NCI-H524 (cell line): Measurements from ENCODE around the gene MEAF6.
A peak's percentile ranks its signal among the peaks of the same experiment; 100 is the strongest.

Experiments used
- DNase-seq, 2 experiments: peaks; one replicate each; lab custom pipeline; 2025; lab: John Stamatoyannopoulos, UW

MEAF6 gene

DNA sequence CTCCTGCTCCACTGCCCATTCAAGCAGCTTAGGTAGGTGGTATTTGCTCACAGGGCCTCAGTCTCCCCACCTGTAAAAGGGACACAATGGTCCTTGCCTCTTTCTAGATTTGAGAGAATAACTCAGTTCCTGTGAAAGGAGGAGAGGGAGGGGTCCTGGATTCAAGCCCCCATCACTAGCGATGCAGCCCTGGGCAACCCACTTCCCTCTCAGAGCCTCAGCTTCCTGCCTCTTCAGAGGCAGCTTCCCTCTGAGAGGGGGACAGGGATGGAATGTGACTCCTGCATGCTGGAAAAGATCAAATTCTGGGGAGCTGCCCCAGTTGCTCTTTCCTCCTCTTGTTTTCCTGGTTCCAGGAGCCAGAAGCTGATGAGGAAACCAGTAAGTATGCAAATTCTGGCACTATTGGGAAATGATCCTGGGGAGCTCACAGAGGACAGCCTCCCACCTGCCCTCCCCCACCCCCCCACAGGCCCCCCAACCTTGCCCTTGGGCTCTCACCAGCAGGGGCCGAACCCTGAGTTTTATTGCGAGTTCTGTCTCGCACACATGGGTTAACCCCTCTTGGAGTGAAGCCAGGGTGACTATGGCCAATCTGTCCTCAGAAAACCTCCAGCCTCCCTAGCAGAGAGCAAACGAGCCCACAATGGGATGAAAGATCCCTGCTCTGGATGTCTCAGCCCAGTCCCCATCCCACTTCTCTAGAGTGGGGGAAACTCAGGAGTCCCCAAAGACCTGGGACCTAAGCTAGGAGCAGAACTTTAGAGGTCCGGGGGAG is 28.5 kb downstream of the MEAF6 start:
- DNase-seq: peak; percentile 71 to 79

- no peak for DNase-seq
These were observed 30.1 kb downstream of the MEAF6 start for GRCh38 chr1:37484325-37485051.

GRCh38 chr1:37483785-37484184 is 30.8 kb downstream of the MEAF6 start:
- no peak for DNase-seq

DNA sequence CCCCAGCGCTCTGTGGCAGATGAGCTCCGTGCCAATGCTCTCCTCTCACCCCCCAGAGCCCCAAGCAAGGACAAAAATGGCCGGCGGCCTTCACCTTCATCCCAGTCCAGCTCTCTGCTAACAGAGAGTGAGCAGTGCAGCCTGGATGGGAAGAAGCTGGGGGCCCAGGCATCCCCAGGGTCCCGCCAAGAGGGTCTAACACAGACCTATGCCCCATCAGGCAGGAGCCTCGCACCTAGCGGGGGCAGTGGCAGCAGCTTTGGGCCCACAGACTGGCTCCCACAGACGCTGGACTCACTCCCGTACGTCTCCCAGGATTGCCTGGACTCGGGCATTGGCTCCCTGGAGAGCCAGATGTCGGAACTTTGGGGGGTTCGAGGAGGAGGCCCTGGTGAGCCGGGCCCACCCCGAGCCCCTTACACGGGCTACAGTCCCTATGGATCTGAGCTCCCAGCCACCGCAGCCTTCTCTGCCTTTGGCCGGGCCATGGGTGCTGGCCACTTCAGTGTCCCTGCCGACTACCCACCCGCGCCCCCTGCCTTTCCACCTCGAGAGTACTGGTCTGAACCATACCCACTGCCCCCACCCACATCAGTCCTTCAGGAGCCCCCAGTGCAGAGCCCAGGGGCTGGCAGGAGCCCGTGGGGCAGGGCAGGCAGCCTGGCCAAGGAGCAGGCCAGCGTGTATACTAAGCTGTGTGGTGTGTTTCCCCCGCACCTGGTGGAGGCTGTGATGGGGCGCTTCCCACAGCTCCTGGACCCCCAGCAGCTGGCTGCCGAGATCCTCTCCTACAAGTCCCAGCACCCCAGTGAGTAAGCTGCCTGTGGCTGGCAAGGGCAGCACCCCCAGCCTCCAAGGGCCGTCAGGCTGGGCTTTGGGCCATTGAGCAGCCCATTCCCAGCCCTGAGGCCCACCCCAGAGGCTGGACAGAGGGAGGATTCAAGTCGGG is 31.5 kb downstream of the MEAF6 start:
- no peak for DNase-seq

GRCh38 chr1:37482004-37482785 is 32.4 kb downstream of the MEAF6 start:
- no peak for DNase-seq

DNA sequence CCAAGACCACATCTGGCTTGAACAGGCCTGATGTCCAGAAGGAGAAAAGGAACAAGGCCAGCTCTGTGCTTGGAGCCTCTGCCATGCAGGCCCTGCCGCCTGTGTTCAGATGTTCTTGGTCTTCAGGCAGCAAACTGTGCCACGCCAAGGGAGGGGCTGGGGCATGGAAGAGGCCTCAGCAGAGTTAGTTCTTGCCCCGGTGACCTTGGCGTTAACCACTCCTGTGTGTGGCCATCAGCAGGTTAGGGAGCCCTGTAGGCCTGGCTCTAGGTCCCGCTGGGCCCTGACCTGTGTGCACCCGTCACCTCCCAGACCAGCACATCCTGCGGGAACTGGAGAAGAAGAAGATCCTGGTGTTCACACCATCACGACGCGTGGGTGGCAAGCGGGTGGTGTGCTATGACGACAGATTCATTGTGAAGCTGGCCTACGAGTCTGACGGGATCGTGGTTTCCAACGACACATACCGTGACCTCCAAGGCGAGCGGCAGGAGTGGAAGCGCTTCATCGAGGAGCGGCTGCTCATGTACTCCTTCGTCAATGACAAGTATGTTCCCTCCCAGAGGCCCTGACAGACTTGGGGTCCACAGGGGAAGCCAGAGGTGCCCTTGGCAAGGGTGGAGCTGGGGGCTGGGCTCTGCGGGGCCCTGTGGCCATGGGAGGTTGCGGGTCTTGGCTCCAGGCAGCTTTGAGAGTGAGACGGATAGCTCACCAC is 33.1 kb downstream of the MEAF6 start:
- DNase-seq: no peak

GRCh38 chr1:37480581-37481288 is 33.8 kb downstream of the MEAF6 start:
- no peak for DNase-seq

GRCh38 chr1:37480125-37480466 is 34.5 kb downstream of the MEAF6 start:
- DNase-seq: no peak

DNA sequence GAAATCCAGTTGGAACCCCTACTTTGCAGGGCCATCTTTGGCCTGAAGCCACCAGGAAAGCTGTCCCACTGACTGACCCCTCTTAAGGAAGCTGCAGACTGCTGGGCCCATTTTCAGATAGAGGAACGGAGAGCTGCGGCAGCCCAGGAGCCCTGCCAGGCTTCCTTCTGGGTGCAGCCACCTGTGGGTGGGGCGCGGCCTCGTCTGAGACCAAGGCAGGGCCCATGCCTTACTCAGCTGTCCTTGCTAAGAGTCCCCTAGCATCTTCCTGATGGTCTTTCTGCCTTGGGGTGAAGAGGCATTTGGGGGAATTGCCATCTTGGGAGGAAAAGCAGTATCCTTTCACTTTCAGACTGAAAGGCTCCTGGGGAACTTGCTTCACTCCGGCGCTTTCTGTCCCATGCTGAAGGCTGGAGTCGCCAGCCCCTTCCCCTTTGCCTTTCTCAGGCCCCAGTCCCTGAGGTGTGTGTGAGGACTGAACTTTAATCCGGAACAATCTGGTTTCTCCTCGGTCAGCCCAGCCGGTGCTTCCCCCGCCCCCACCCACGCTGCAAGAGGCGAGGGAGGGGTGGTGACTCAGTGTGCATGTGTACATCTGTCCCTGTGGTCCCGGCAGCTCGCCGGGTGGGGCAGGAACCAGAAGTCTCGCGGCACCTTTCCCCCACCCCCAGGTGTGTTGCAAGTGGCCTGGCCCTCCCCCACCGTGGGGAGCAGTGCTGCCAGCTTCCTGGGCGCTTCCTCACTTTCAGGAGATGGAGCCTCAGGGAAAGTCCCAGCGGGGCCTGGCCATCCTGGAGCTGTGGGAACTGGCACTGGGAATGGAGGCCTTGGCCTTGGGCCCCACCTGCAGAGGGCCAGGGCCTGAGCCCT is 35.1 kb downstream of the MEAF6 start:
- DNase-seq: peak; percentile 53 to 80

DNA sequence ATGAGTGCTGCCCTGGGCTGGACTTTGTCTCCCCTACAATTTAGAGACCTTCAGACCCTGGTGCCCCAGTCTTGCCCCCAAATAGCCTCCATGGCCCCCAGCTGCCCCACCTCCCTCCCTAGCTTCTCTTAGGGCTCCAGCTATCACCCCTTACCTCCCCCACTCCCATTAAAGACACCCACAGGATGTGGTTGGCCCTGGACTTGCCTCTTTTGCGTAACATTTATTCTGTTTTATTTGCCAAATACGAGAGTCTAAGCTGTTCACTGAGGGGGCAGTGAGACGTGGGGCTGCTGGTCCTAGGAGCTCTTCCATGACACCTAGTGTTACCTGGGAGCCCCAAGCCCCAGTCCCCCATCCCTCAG is 35.7 kb downstream of the MEAF6 start:
- DNase-seq: no peak

GRCh38 chr1:37478451-37478881 is 36.1 kb downstream of the MEAF6 start:
- DNase-seq: no peak

DNA sequence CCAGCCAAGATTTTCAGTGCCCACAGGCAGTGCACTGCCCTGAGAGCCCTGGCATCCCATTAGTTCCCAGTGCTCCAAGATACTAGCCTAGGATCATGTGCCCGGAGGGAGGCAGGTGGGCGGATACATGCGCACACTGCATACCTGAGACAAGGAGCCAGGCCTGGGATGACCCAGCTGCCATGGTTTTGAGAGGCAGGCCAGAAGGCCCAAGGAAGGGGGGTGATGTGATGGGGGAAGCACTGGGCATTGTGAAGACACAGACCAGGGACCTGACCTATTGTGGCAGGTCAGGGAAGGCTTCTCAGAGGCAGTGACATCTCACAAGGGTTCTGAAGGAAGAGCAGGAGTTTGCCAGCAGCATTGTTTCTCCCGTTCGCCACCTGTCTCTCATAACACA is 36.6 kb downstream of the MEAF6 start:
- DNase-seq: no peak

GRCh38 chr1:37477198-37477931 is 37.2 kb downstream of the MEAF6 start:
- DNase-seq: peak in 1 of 2 experiments; percentile 16

GRCh38 chr1:37476460-37477197 is 37.9 kb downstream of the MEAF6 start:
- peak in 1 of 2 experiments; percentile 19 for DNase-seq

DNA sequence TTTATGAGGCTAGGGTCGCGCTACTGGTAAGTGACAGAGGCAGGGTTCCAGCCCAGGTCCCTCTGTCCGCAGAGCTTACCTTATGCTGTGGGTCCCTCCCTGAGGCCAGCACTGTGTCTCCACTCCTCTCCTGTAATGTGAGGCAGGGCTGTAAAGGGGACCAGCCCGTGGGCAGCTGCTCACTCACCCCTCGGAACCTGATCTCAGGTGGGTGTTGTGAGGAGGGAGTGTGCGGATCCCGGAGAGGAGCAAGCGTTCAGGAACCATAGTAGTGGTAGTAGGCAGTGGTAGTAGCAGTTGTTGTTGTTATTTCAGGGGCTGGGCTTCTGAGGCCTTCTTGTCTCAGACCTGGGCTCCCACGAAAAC is 38.5 kb downstream of the MEAF6 start:
- DNase-seq: no peak

GRCh38 chr1:37475380-37476086 is 39.0 kb downstream of the MEAF6 start:
- DNase-seq: no peak

DNA sequence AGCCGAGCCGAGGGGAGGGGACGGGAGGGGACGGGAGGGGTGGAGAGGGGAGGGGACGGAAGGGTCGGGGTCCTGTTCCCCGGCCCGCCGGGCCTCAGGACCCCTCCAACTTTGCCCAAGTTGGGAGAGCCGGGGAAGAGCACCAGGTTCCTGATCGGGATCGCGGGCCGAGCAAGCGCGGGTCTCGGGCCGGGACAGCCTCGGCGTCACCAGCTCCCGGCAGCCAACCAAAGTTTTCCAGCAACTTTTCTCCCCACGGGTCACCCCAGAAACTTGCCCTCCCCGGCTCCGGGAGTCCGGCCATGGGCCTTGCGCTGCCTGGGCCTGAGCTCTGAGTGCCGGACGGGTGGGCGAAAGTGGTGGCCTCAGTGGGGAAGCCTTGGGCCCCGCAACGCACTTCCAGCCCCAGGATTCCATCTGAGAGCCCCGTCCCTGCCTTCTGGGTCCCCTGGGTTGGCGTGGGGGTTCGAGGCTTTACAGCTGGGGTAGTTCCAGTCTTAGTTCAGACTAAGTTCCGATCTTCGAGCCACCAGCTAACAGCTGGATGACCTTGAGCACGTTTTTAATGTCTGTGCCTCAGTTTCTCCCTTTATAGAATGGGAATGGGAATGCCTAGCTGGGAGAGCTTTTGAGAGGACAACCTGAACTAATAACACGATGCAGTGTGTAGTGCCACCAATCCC is 39.7 kb downstream of the MEAF6 start:
- no peak for DNase-seq
